ENCODE results near the gene TNS3. TPM values are rescaled to one million over a fixed set of nuclear protein-coding genes. Genes with fewer than 3 reads are reported as not detected.
A peak's percentile ranks its signal among the peaks of the same experiment; 100 is the strongest.

TNS3 gene
- total and polyA plus RNA-seq, 9 of the 15 experiments (the other 6 are each of a cell fraction or from before 2014, with no cell fraction given) = 0.20 TPM; not detected in 8

DNA sequence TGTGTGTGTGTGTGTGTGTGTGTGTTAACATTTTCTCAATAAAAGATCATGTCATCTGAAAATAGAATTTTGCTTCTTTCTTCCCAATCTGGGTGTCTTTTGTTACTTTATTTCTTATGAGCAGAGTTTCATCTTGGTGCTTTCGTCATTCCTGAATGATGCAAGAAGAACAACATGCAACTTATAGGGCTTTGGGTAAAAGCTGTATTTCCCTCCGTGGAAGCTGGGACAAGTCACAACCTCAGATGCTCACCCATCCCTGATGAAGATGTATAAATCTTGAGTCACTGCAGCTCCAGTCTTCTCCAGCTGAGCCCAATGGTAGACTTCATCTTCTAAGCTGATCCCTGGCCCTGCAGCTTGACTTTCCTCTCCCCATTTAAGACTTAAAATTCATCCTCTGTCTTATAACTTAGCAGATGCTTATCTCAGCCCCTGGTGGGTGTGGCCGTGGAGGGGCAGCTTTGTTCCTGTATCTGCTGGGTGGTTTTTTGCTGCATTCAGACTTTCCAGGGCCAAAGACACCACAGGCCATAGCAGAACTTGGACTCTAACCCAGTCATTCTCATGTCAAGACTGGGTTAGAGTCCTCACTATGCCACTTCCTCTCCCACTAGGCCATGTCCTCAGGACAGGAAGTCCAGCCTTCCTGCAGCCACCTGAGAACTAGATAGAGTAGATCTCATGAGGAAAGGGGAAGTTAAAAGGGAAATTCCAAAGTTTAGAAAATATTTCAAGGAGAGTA, 356.4 kb downstream of the TNS3 start (continued):
- TF ChIP-seq KHSRP (IDR thresholded peaks at IDR 0.05) (no peak), RBM34 (IDR thresholded peaks at IDR 0.05; ENCODE audit: borderline replicate concordance, insufficient read depth, low read length) (no peak), MECOM (CRISPR knock-in tag; IDR thresholded peaks at IDR 0.05) (no peak), ATF7 (IDR thresholded peaks at IDR 0.05) (no peak), EWSR1 (IDR thresholded peaks at IDR 0.05; ENCODE audit: borderline replicate concordance, low read depth, partially characterized antibody) (no peak), SRSF7 (optimal IDR thresholded peaks at IDR 0.05; ENCODE audit: low read depth, low read length) (no peak), HNRNPK (IDR thresholded peaks at IDR 0.05; ENCODE audit: low read depth, low read length, poor library complexity, severe bottlenecking) (no peak), TAF1 (IDR thresholded peaks at IDR 0.05; ENCODE audit: control insufficient read depth, extremely low read depth, insufficient read depth, low read length, severe bottlenecking) (no peak), BMI1 (IDR thresholded peaks at IDR 0.05; ENCODE audit: low read length) (no peak), NCOA1 (IDR thresholded peaks at IDR 0.05; ENCODE audit: low read depth) (no peak), CEBPG (CRISPR knock-in tag; IDR thresholded peaks at IDR 0.05) (no peak), CEBPG (tag; conservative IDR thresholded peaks at IDR 0.05 in 1 of 2, IDR thresholded peaks at IDR 0.05 in 1 of 2) (peak; percentile 41 to 61; a peak in 3 of 4 replicates), HMGN3 (IDR thresholded peaks at IDR 0.05; ENCODE audit: borderline replicate concordance, extremely low read depth, insufficient read length, low read depth, low read length) (no peak), NCOA2 (IDR thresholded peaks at IDR 0.05; ENCODE audit: partially characterized antibody in 2 of 2) (no peak), ZNF165 (CRISPR knock-in tag; IDR thresholded peaks at IDR 0.05; ENCODE audit: borderline replicate concordance) (no peak), JUN (IDR thresholded peaks at IDR 0.05; ENCODE audit: borderline replicate concordance, low read depth, low read length) (no peak), JUN (CRISPR knock-in tag; IDR thresholded peaks at IDR 0.05; ENCODE audit: borderline replicate concordance) (no peak), NR2C2 (CRISPR knock-in tag; IDR thresholded peaks at IDR 0.05) (no peak), NR2C2 (tag; IDR thresholded peaks at IDR 0.05) (0 out of 2 replicates have a peak, but pooled peaks have one; percentile 12), ZFP30 (CRISPR knock-in tag; IDR thresholded peaks at IDR 0.05; ENCODE audit: borderline replicate concordance) (no peak)
- TF ChIP-seq, protein P1, sequence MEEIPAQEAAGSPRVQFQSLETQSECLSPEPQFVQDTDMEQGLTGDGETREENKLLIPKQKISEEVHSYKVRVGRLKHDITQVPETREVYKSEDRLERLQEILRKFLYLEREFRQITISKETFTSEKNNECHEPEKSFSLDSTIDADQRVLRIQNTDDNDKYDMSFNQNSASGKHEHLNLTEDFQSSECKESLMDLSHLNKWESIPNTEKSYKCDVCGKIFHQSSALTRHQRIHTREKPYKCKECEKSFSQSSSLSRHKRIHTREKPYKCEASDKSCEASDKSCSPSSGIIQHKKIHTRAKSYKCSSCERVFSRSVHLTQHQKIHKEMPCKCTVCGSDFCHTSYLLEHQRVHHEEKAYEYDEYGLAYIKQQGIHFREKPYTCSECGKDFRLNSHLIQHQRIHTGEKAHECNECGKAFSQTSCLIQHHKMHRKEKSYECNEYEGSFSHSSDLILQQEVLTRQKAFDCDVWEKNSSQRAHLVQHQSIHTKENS (CRISPR knock-in tag; IDR thresholded peaks at IDR 0.05) = no peak
